ENCODE data around the gene ATP4B. TPM values are rescaled to one million over a fixed set of nuclear protein-coding genes. Genes with fewer than 3 reads are reported as not detected.

ATP4B gene
- total RNA-seq, 1 donor from 2014 or later = not detected

DNA sequence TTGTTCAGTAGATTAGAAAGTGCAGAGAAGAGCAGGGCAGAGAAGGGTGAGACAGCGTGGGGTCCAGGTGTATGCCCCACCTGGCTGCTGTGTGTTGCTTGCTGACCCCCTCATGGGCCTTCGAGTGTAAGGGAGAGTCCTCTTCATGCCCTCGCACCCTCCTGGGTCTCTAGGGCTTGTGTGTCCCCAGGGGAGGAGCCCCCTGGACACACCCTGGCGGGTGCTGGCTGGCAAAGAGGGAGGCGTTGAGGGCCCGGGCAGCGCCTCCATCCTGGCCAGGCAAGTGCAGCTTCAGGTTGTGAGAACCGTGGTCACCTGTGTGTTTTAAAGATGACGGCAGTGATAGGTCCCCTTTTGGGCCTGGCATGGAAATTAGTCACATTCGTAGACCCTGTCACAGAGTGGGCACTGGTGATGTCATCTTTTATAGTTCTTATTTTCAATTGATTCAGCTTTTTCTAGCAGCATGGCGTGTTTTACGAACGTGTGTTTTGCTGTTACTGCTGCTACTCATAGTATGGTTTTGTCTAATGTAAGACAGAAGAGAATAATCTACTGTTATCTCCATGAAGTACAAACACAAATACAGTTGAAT, 54.8 kb downstream of the ATP4B start:
- Histone ChIP-seq H3F3A (ENCODE audit: low read depth) (no peaks in the 10 kb centered on the region), H3K4me1 (peaks cover 3% of the 10 kb centered on the region), H3K79me2 (ENCODE audit: low read depth) (peaks cover 99% of the 10 kb centered on the region), H3K36me3 (no peaks in the 10 kb centered on the region), H4K20me1 (ENCODE audit: low read depth) (peaks cover 42% of the 10 kb centered on the region), H3K9ac (no peak overlapping the region), H3K27me3 (no peaks in the 10 kb centered on the region), H3K4me3 (no peak overlapping the region), H2AFZ (replicated peaks) (no peak overlapping the region), H3K27ac (no peak overlapping the region), H3K9me3 (ENCODE audit: low read depth) (no peaks in the 10 kb centered on the region), H3K4me2 (no peak overlapping the region)
- DNase-seq (ENCODE audit: low spot score) = no peak
- Mint-ChIP-seq H3K4me3 (no peak overlapping the region), H3K4me1 (peaks cover 10% of the 10 kb centered on the region), H3K27me3 (ENCODE audit: insufficient read depth, low read depth) (no peaks in the 10 kb centered on the region), H3K36me3 (peaks cover 46% of the 10 kb centered on the region), H3K27ac (no peak overlapping the region), H3K9me3 (peaks cover 23% of the 10 kb centered on the region)
- TF ChIP-seq EZH2 (IDR thresholded peaks at IDR 0.05) = no peak
- TF ChIP-seq, protein P1, sequence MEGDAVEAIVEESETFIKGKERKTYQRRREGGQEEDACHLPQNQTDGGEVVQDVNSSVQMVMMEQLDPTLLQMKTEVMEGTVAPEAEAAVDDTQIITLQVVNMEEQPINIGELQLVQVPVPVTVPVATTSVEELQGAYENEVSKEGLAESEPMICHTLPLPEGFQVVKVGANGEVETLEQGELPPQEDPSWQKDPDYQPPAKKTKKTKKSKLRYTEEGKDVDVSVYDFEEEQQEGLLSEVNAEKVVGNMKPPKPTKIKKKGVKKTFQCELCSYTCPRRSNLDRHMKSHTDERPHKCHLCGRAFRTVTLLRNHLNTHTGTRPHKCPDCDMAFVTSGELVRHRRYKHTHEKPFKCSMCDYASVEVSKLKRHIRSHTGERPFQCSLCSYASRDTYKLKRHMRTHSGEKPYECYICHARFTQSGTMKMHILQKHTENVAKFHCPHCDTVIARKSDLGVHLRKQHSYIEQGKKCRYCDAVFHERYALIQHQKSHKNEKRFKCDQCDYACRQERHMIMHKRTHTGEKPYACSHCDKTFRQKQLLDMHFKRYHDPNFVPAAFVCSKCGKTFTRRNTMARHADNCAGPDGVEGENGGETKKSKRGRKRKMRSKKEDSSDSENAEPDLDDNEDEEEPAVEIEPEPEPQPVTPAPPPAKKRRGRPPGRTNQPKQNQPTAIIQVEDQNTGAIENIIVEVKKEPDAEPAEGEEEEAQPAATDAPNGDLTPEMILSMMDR (IDR thresholded peaks at IDR 0.05) = no peak
- no peak for TF ChIP-seq EZH2phosphoT487 (IDR thresholded peaks at IDR 0.05)

DNA sequence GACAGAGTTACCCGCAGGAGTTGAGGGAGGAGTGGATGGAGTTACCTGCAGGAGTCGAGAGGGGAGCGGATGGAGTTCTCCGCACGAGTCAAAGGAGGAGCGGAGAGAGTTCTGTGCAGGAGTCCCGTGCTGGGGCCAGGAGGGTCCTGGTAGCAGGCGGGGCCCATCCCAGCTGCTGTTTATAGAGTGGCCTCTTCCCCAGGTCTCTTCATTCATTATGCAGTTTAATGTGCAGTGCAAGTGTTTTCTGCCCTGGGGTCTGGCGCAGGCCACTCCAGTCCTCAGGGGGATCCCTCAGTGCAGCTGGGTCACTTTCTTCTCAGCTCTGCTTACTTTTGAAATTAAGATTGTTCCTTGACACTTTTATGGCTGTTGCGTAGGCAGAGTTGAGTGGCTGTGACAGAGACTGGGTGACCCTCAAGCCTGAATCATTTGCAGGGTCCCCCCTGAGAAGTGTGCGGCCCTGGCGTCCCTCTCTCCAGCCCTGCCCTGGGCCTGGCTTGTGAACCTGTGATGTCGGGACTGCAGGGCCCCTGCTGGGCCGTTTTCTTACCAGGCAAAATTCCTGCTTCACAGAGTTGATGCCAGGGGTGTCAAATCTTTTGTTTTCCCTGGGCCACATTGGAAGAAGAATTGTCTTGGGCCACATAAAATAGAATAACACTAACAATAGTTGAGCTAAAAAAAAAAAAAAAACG, 55.6 kb downstream of the ATP4B start:
- Mint-ChIP-seq H3K4me3 (no peak overlapping the region), H3K27me3 (ENCODE audit: insufficient read depth, low read depth) (no peaks in the 10 kb centered on the region), H3K9me3 (peaks cover 28% of the 10 kb centered on the region)

DNA sequence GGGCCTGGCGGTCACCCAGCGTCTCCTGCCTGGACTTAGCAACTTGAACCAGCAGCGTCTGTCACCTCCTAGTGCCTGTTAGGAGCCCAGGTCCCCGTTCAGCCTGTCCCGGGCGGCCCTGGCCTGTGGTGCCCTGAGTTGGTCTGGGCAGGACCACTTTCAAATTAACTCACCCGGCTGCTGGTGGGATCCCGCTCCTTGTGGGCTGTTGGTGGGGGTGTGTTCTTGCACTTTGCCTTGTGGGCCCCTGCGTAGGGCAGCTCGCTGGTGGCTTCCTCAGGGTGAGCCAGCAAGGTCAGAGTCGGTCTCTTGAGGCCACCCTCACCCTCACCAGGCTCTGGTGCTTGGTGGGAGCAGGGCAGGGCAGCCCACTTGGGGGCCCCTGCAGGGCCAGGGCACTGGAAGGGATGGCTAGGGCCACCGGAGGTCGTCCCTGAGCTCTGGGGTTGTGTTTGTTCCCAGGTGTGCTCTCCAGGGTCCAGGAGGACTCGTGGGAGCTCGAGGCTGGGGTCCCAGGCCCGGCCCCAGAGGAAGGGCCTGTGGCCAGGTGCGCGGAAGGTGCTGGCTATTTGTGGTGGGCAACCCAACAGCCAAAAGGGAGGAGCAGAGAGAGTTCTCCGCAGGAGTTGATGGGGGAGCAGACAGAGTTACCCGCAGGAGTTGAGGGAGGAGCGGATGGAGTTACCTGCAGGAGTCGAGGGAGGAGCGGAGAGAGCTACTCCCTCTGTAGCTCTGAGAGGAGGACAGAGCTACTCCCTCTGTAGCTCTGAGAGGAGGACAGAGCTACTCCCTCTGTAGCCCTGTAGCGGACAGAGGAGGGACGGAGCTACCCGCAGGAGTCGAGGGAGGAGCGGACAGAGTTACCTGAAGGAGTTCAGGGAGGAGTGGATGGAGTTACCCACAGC, 56.6 kb downstream of the ATP4B start:
- Histone ChIP-seq H3K79me2 (ENCODE audit: low read depth) (peaks cover 99% of the 10 kb centered on the region), H3K4me1 (peaks cover 3% of the 10 kb centered on the region), H2AFZ (replicated peaks) (no peak overlapping the region), H3K27ac (no peak overlapping the region), H3K36me3 (no peaks in the 10 kb centered on the region), H3K4me2 (no peak overlapping the region), H4K20me1 (ENCODE audit: low read depth) (peaks cover 32% of the 10 kb centered on the region), H3F3A (ENCODE audit: low read depth) (no peaks in the 10 kb centered on the region), H3K4me3 (no peak overlapping the region), H3K9ac (no peak overlapping the region), H3K27me3 (no peaks in the 10 kb centered on the region), H3K9me3 (ENCODE audit: low read depth) (no peaks in the 10 kb centered on the region)
- H3K4me1 Mint-ChIP-seq = peaks cover 10% of the 10 kb centered on the region
- peaks cover 60% of the 10 kb centered on the region for H3K36me3 Mint-ChIP-seq
- H3K4me3 Mint-ChIP-seq = no peak overlapping the region
- TF ChIP-seq EZH2 (IDR thresholded peaks at IDR 0.05) (no peak), EZH2phosphoT487 (IDR thresholded peaks at IDR 0.05) (no peak)
- TF ChIP-seq, protein P1 (IDR thresholded peaks at IDR 0.05) = no peak
- H3K9me3 Mint-ChIP-seq = peaks cover 30% of the 10 kb centered on the region
- DNase-seq (ENCODE audit: low spot score) = no peak
- no peaks in the 10 kb centered on the region for H3K27me3 Mint-ChIP-seq (ENCODE audit: insufficient read depth, low read depth)
- H3K27ac Mint-ChIP-seq = no peak overlapping the region

More for the DNA sequence above, 55.6 kb downstream of the ATP4B start:
- no peak overlapping the region for H2AFZ ChIP-seq (replicated peaks)
- H3K9ac ChIP-seq = no peak overlapping the region
- H3K4me1 ChIP-seq = peaks cover 3% of the 10 kb centered on the region
- Mint-ChIP-seq H3K4me1 (peaks cover 10% of the 10 kb centered on the region), H3K27ac (no peak overlapping the region), H3K36me3 (peaks cover 54% of the 10 kb centered on the region)
- H3K4me2 ChIP-seq = no peak overlapping the region
- no peaks in the 10 kb centered on the region for H3K36me3 ChIP-seq
- no peaks in the 10 kb centered on the region for H3F3A ChIP-seq (ENCODE audit: low read depth)
- no peak overlapping the region for H3K27ac ChIP-seq
- no peak for TF ChIP-seq EZH2phosphoT487 (IDR thresholded peaks at IDR 0.05)
- TF ChIP-seq, protein P1 (IDR thresholded peaks at IDR 0.05) = no peak
- no peak for TF ChIP-seq EZH2 (IDR thresholded peaks at IDR 0.05)
- H4K20me1 ChIP-seq (ENCODE audit: low read depth) = peaks cover 42% of the 10 kb centered on the region
- peak; percentile 15 for DNase-seq (ENCODE audit: low spot score)
- H3K4me3 ChIP-seq = no peak overlapping the region
- H3K27me3 ChIP-seq = no peaks in the 10 kb centered on the region
- H3K79me2 ChIP-seq (ENCODE audit: low read depth) = peaks cover 99% of the 10 kb centered on the region
- H3K9me3 ChIP-seq (ENCODE audit: low read depth) = no peaks in the 10 kb centered on the region
